ENCODE data around the gene ZNF302.
"Not testable (repeated sequence)": the region's sequence is repeated elsewhere in the genome, so short reads cannot be mapped to it uniquely, and the experiment has no call there.

ZNF302 gene

GRCh38 chr19:34673590-34673989, 3.9 kb upstream of the ZNF302 start:
- DNase-seq (ENCODE audit: low read depth) = no peak

GRCh38 chr19:34675250-34675649, 2.2 kb upstream of the ZNF302 start:
- no peak for DNase-seq (ENCODE audit: low read depth)

- no peak for DNase-seq (ENCODE audit: low read depth)
Observed at GRCh38 chr19:34675919-34676318, 1.6 kb upstream of the ZNF302 start.

- DNase-seq (ENCODE audit: low read depth) = peak; percentile 60
Observed at GRCh38 chr19:34676697-34677385, 637 bp upstream of the ZNF302 start, which contains the start of gene SCGB2B2. Gene SCGB2B2, minus strand, starts transcription at chr19:34677159. Its CDS starts 82,596 bp downstream, at chr19:34594563.

GRCh38 chr19:34678085-34678412, 571 bp downstream of the ZNF302 start:
- no peak for DNase-seq (ENCODE audit: low read depth)

- no peak for DNase-seq (ENCODE audit: low read depth)
Observed at GRCh38 chr19:34678421-34678820, 943 bp downstream of the ZNF302 start.

GRCh38 chr19:34681478-34681877, 4.0 kb downstream of the ZNF302 start:
- no peak for DNase-seq (ENCODE audit: low read depth)

- DNase-seq (ENCODE audit: low read depth) = not testable (repeated sequence)
Observed at GRCh38 chr19:34685266-34685665, 7.8 kb downstream of the ZNF302 start.

GRCh38 chr19:34686455-34686854, 9.0 kb downstream of the ZNF302 start:
- no peak for DNase-seq (ENCODE audit: low read depth)

GRCh38 chr19:34687348-34687747, 9.9 kb downstream of the ZNF302 start:
- DNase-seq (ENCODE audit: low read depth) = no peak

GRCh38 chr19:34688592-34688991, 11.1 kb downstream of the ZNF302 start:
- DNase-seq (ENCODE audit: low read depth) = no peak

- no peak for DNase-seq (ENCODE audit: low read depth)
Observed at GRCh38 chr19:34690372-34690771, 12.9 kb downstream of the ZNF302 start.

GRCh38 chr19:34692549-34692948, 15.1 kb downstream of the ZNF302 start:
- DNase-seq (ENCODE audit: low read depth) = no peak

GRCh38 chr19:34707661-34708060, 30.2 kb downstream of the ZNF302 start:
- DNase-seq (ENCODE audit: low read depth) = no peak

GRCh38 chr19:34711890-34712289, 34.4 kb downstream of the ZNF302 start:
- no peak for DNase-seq (ENCODE audit: low read depth)

GRCh38 chr19:34712395-34713261, 35.1 kb downstream of the ZNF302 start:
- DNase-seq (ENCODE audit: low read depth) = peak; percentile 39

GRCh38 chr19:34713262-34713637, 35.8 kb downstream of the ZNF302 start:
- DNase-seq (ENCODE audit: low read depth) = no peak

- no peak for DNase-seq (ENCODE audit: low read depth)
Observed at GRCh38 chr19:34715357-34715756, 37.9 kb downstream of the ZNF302 start.

- DNase-seq (ENCODE audit: low read depth) = no peak
Observed at GRCh38 chr19:34722353-34722752, 44.9 kb downstream of the ZNF302 start.

GRCh38 chr19:34725400-34725799, 47.9 kb downstream of the ZNF302 start:
- DNase-seq (ENCODE audit: low read depth) = no peak

GRCh38 chr19:34731019-34731829, 53.7 kb downstream of the ZNF302 start:
- no peak for DNase-seq (ENCODE audit: low read depth)

- no peak for DNase-seq (ENCODE audit: low read depth)
Observed at GRCh38 chr19:34731964-34732363, 54.5 kb downstream of the ZNF302 start.
